H9 (cell line): ENCODE data around the gene ZFPM1. TPM values are rescaled to one million over a fixed set of nuclear protein-coding genes. Genes with fewer than 3 reads are reported as not detected.

Experiments
- DNase-seq: peaks from one replicate; pipeline ENCODE4 v3.0.0-alpha.2; 2017
- H2AFZ ChIP-seq: one replicate; pipeline ENCODE4 v1.6.1; 2013; ENCODE audit warnings: mild to moderate bottlenecking, low read length, control low read depth, moderate library complexity
- H2AK5ac ChIP-seq: 2 replicates; pipeline ENCODE4 v1.6.1; 2013; ENCODE audit warnings: low read length, control low read depth, mixed read lengths; ENCODE audit not compliant: insufficient read length
- H2BK120ac ChIP-seq: one replicate; pipeline ENCODE4 v1.6.1; 2013; ENCODE audit warnings: low read depth, mild to moderate bottlenecking, low read length, control low read depth, inconsistent platforms; ENCODE audit not compliant: poor library complexity, severe bottlenecking
- H2BK12ac ChIP-seq: 2 replicates; pipeline ENCODE4 v1.6.1; 2013; ENCODE audit warnings: low read length, control low read depth, mixed read lengths, low read depth; ENCODE audit not compliant: insufficient read length
- H2BK15ac ChIP-seq: 2 replicates; pipeline ENCODE4 v1.6.1; 2013; ENCODE audit warnings: low read depth, low read length, control low read depth
- H2BK20ac ChIP-seq: one replicate; pipeline ENCODE4 v1.6.1; 2013; ENCODE audit warnings: low read depth, mild to moderate bottlenecking, low read length, control low read depth, inconsistent platforms; ENCODE audit not compliant: poor library complexity, severe bottlenecking
- H2BK5ac ChIP-seq: 2 replicates; pipeline ENCODE4 v1.6.1; 2013; ENCODE audit warnings: low read length, control low read depth, mixed read lengths; ENCODE audit not compliant: insufficient read length
- H3K14ac ChIP-seq: 2 replicates; pipeline ENCODE4 v1.6.1; 2013; ENCODE audit warnings: low read length, control low read depth; ENCODE audit not compliant: insufficient read depth
- H3K18ac ChIP-seq: 2 replicates; pipeline ENCODE4 v1.6.1; 2013; ENCODE audit warnings: low read depth, mild to moderate bottlenecking, mixed read lengths, low read length, control low read depth; ENCODE audit not compliant: insufficient read length
- H3K23ac ChIP-seq: 2 replicates; pipeline ENCODE4 v1.6.1; 2013; ENCODE audit warnings: low read length, control low read depth, mixed read lengths, low read depth; ENCODE audit not compliant: insufficient read length
- H3K23me2 ChIP-seq: 2 replicates; pipeline ENCODE4 v1.6.1; 2013; ENCODE audit warnings: low read depth, mild to moderate bottlenecking, mixed read lengths, low read length, control low read depth; ENCODE audit not compliant: insufficient read length, poor library complexity, severe bottlenecking
- H3K27ac ChIP-seq: 2 replicates; pipeline ENCODE4 v1.5.1; 2013; ENCODE audit warnings: low read length, control low read depth, mixed read lengths, low read depth; ENCODE audit not compliant: insufficient read length
- H3K27me3 ChIP-seq: 2 replicates; pipeline ENCODE4 v1.6.1; 2013; ENCODE audit warnings: low read length, control low read depth, inconsistent platforms; ENCODE audit not compliant: insufficient read depth
- H3K4ac ChIP-seq: 2 replicates; pipeline ENCODE4 v1.6.1; 2013; ENCODE audit warnings: low read depth, mild to moderate bottlenecking, control low read depth, inconsistent platforms, low read length, moderate library complexity
- H3K4me1 ChIP-seq: 2 replicates; pipeline ENCODE4 v1.6.1; 2013; ENCODE audit warnings: low read length, control low read depth, inconsistent platforms; ENCODE audit not compliant: insufficient read depth
- H3K4me2 ChIP-seq: 2 replicates; pipeline ENCODE4 v1.6.1; 2013; ENCODE audit warnings: low read length, control low read depth, mixed read lengths; ENCODE audit not compliant: insufficient read length, insufficient read depth
- H3K56ac ChIP-seq: 2 replicates; pipeline ENCODE4 v1.6.1; 2013; ENCODE audit warnings: low read depth, mild to moderate bottlenecking, mixed read lengths, low read length, control low read depth; ENCODE audit not compliant: insufficient read length
- H3K79me1 ChIP-seq: 2 replicates; pipeline ENCODE4 v1.6.1; 2013; ENCODE audit warnings: low read depth, mild to moderate bottlenecking, moderate library complexity, low read length, control low read depth, inconsistent platforms; ENCODE audit not compliant: insufficient read depth, poor library complexity, severe bottlenecking
- H3K79me2 ChIP-seq: 2 replicates; pipeline ENCODE4 v1.6.1; 2013; ENCODE audit warnings: low read length, control low read depth, inconsistent platforms; ENCODE audit not compliant: insufficient read depth
- H3K9ac ChIP-seq: 2 replicates; pipeline ENCODE4 v1.6.1; 2013; ENCODE audit warnings: low read length, control low read depth, mixed read lengths; ENCODE audit not compliant: insufficient read length; ENCODE audit errors: extremely low read depth
- H3K9me3 ChIP-seq: one replicate; pipeline ENCODE4 v1.6.1; 2013; ENCODE audit warnings: low read depth, low read length, inconsistent platforms; ENCODE audit not compliant: control insufficient read depth
- H3T11ph ChIP-seq: one replicate; pipeline ENCODE4 v1.6.1; 2013; ENCODE audit warnings: mild to moderate bottlenecking, low read length, control low read depth, inconsistent platforms
- H4K20me1 ChIP-seq: one replicate; pipeline ENCODE4 v1.6.1; 2013; ENCODE audit not compliant: control insufficient read depth, insufficient read length, insufficient read depth
- H4K5ac ChIP-seq: 2 replicates; pipeline ENCODE4 v1.6.1; 2013; ENCODE audit warnings: low read depth, mild to moderate bottlenecking, mixed read lengths, low read length, control low read depth; ENCODE audit not compliant: insufficient read length
- H4K8ac ChIP-seq: replicated peaks from 2 replicates; pipeline ENCODE4 v1.6.1; 2013; ENCODE audit warnings: low read length, control low read depth, mixed read lengths, low read depth; ENCODE audit not compliant: insufficient read length
- H4K91ac ChIP-seq: 2 replicates; pipeline ENCODE4 v1.6.1; 2013; ENCODE audit warnings: low read depth, mild to moderate bottlenecking, moderate library complexity, mixed read lengths, low read length, control low read depth; ENCODE audit not compliant: insufficient read length
- H3K27ac Mint-ChIP-seq, 3 experiments: 2 replicates in 2 of 3; 3 replicates in 1 of 3; pipeline ENCODE4 v1.8.0; 2020 to 2021; ENCODE audit warnings: mixed read lengths in 3 of 3, mild to moderate bottlenecking in 1 of 3, moderate library complexity in 1 of 3
- H3K27me3 Mint-ChIP-seq: 2 replicates; pipeline ENCODE4 v1.8.0; 2021; ENCODE audit warnings: low read depth, mild to moderate bottlenecking, moderate library complexity, mixed read lengths
- H3K36me3 Mint-ChIP-seq, 3 experiments: 2 replicates in 2 of 3; 3 replicates in 1 of 3; pipeline ENCODE4 v1.8.0; 2020 to 2021; ENCODE audit warnings: low read depth in 3 of 3, mixed read lengths in 3 of 3; ENCODE audit not compliant: insufficient read depth in 1 of 3
- H3K4me1 Mint-ChIP-seq, 2 experiments: 2 replicates each; pipeline ENCODE4 v1.8.0; 2020; ENCODE audit warnings: mixed read lengths in 2 of 2
- H3K4me3 Mint-ChIP-seq, 2 experiments: 2 replicates in 1 of 2; 3 replicates in 1 of 2; pipeline ENCODE4 v1.8.0; 2020 to 2021; ENCODE audit warnings: mild to moderate bottlenecking in 2 of 2, mixed read lengths in 2 of 2, moderate library complexity in 1 of 2
- H3K9me3 Mint-ChIP-seq, 2 experiments: 2 replicates in 1 of 2; 3 replicates in 1 of 2; pipeline ENCODE4 v1.8.0; 2020; ENCODE audit warnings: mild to moderate bottlenecking in 2 of 2, mixed read lengths in 2 of 2, moderate library complexity in 1 of 2
- CTCF ChIP-seq: fragments of 200-600 bp; sonication (generic); conservative IDR thresholded peaks from 3 replicates; pipeline ENCODE4 v1.8.0; 2021; ENCODE audit warnings: antibody characterized with exemption, mild to moderate bottlenecking
- WGBS: extraction: QIAGEN DNeasy Blood & Tissue Kit; methylation state at CpG from one replicate; pipeline ENCODE4 v1.1.7; 2013; ENCODE audit warnings: missing lambda C conversion rate, low lambda C conversion rate, mixed read lengths; ENCODE audit not compliant: insufficient read length; ENCODE audit errors: extremely low coverage; 5-methylcytosine and 5-hydroxymethylcytosine counted together
- total RNA-seq: library from RNA; stranded (reverse); gene quantifications from 2 replicates; pipeline ENCODE4 v1.2.1, GENCODE V29; 2021

ZFPM1 gene
- total RNA-seq, 1 experiment from 2014 or later = 3.6 TPM

DNA sequence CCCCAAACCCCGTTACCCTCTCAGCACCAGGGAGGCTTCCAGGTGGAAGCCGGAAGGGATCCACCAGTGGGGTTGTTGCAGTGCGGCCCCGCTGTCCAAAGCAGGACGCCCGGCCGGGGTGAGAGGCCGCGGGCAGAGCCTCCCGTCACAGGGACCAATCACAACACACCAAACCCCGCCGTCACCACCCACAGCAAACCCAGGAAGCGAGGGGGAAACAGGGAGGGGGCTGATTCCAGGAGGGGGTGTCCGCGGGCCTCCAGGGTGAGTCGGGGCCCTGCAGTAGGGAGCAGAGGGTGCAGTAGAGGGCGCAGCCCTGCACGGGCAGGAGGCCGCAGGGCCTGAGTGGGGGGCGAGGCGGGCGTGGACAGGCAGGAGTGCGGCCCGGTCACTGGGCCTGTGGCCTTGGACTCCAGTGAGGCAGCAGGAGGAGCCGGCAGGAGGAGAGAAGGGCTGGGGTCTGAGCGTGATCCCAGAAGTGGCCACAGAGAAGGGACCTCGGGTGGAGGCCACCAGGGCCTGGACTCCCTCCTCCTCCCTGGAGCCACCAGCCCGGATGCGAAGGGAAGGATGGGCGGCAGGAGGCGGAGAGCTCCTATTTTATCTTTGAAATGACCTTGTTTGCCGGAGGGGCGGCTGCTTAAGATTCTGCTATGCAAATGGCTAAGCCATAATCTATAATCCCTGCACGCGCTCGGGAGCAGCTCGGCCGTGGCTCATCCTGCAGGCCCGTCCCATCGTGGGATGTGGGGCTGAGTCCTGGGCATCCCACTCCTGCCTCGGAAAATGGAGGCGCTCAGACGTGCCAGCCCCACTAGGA, 41.5 kb downstream of the ZFPM1 start:
- WGBS = no CpG with 5 or more reads among the region's 43 CpGs
- H3K27ac Mint-ChIP-seq = peak overlapping the region in 2 of 3 experiments; percentile 48 to 49; a peak in 2 of 7 replicates

More for the DNA sequence above, 41.5 kb downstream of the ZFPM1 start:
- Histone ChIP-seq H3K4me1 (no peaks in the 10 kb centered on the region), H3K23ac (no peak overlapping the region), H3K27ac (no peak overlapping the region), H4K5ac (no peak overlapping the region), H3K56ac (no peak overlapping the region), H3K9ac (no peak overlapping the region), H2BK120ac (no peak overlapping the region), H3K18ac (no peak overlapping the region), H3T11ph (no peak overlapping the region), H4K91ac (no peak overlapping the region), H2BK20ac (no peak overlapping the region), H3K79me1 (no peaks in the 10 kb centered on the region), H2AK5ac (no peak overlapping the region), H2BK15ac (no peak overlapping the region), H3K79me2 (no peaks in the 10 kb centered on the region), H3K14ac (no peak overlapping the region; the same call in 1 of the 2 replicates), H2BK12ac (no peak overlapping the region), H3K23me2 (no peaks in the 10 kb centered on the region), H4K20me1 (no peaks in the 10 kb centered on the region), H3K27me3 (no peaks in the 10 kb centered on the region), H2BK5ac (no peak overlapping the region), H3K4ac (no peak overlapping the region), H3K9me3 (no peaks in the 10 kb centered on the region), H2AFZ (no peak overlapping the region), H3K4me2 (no peak overlapping the region), H4K8ac (no peak overlapping the region)
- Mint-ChIP-seq H3K4me3 (no peak overlapping the region), H3K9me3 (no peaks in the 10 kb centered on the region), H3K4me1 (0 out of 4 replicates have a peak, but pooled peaks cover 0 to 2% of the 10 kb centered on the region in 2 experiments), H3K27me3 (no peaks in the 10 kb centered on the region), H3K36me3 (no peaks in the 10 kb centered on the region)
- DNase-seq = peak; percentile 75
- no peak for TF ChIP-seq CTCF
